Skeletal muscle tissue (tissue), 4 donors: ENCODE measurements around the gene VTI1A. TPM values are rescaled to one million over a fixed set of nuclear protein-coding genes. Genes with fewer than 3 reads are reported as not detected.
"Not testable (repeated sequence)": the region's sequence is repeated elsewhere in the genome, so short reads cannot be mapped to it uniquely, and the experiment has no call there.

Experiments
- H3K27ac ChIP-seq: one replicate; pipeline ENCODE4 v1.7.0; 2013; ENCODE audit warnings: mild to moderate bottlenecking, low read depth, low read length, inconsistent platforms
- H3K27me3 ChIP-seq, 3 donors: one replicate each; pipeline ENCODE4 v1.7.0; 2013; ENCODE audit warnings: low read length in 3 of 3; ENCODE audit not compliant: control insufficient read depth in 3 of 3, insufficient read depth in 3 of 3
- H3K36me3 ChIP-seq, 3 donors: one replicate each; pipeline ENCODE4 v1.7.0; 2013; ENCODE audit warnings: low read length in 3 of 3; ENCODE audit not compliant: control insufficient read depth in 3 of 3, insufficient read depth in 3 of 3
- H3K4me1 ChIP-seq, 3 donors: one replicate each; pipeline ENCODE4 v1.7.0; 2013; ENCODE audit warnings: low read length in 3 of 3, mild to moderate bottlenecking in 3 of 3; ENCODE audit not compliant: control insufficient read depth in 3 of 3, insufficient read depth in 3 of 3
- H3K4me3 ChIP-seq, 3 donors: one replicate each; pipeline ENCODE4 v1.7.0; 2013; ENCODE audit warnings: low read length in 3 of 3
- H3K9ac ChIP-seq, 3 donors: one replicate each; pipeline ENCODE4 v1.7.0; 2013; ENCODE audit warnings: low read length in 3 of 3, mild to moderate bottlenecking in 3 of 3, moderate library complexity in 2 of 3, low read depth in 1 of 3
- H3K9me3 ChIP-seq, 3 donors: one replicate each; pipeline ENCODE4 v1.7.0; 2013; ENCODE audit warnings: low read length in 3 of 3; ENCODE audit not compliant: control insufficient read depth in 3 of 3
- total RNA-seq: library from RNA; depleted of rRNA; stranded (reverse); fragments of >200 nt; gene quantifications from one replicate; pipeline ENCODE4 v1.2.3, GENCODE V29; 2014
- donor health status: Osteomylitis.

Gene VTI1A
- total RNA-seq, 1 donor from 2014 or later = 18.3 TPM

DNA sequence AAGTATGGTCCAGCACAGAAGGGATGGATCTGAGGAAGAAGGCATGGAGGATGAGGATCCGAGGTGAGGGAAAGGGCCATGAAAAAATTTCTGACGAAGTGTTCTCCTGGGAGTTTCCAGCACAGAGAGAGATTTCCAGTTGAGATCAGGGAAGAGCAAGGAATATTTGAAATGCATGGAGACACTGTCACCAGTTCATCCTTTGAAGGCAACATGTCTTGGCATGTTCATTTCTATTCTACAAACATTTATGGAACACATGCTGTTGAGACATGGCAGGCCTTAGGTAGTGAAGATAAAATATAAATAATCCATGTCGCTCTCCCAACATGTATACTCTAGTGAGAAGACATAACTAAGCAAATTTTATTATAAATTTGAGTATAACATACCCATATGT is 269.1 kb downstream of the VTI1A start:
- Histone ChIP-seq H3K27me3 (no peaks in the 10 kb centered on the region), H3K36me3 (no peaks in the 10 kb centered on the region), H3K9me3 (no peaks in the 10 kb centered on the region), H3K4me3 (no peak overlapping the region), H3K9ac (no peak overlapping the region), H3K27ac (no peak overlapping the region), H3K4me1 (no peaks in the 10 kb centered on the region)

DNA sequence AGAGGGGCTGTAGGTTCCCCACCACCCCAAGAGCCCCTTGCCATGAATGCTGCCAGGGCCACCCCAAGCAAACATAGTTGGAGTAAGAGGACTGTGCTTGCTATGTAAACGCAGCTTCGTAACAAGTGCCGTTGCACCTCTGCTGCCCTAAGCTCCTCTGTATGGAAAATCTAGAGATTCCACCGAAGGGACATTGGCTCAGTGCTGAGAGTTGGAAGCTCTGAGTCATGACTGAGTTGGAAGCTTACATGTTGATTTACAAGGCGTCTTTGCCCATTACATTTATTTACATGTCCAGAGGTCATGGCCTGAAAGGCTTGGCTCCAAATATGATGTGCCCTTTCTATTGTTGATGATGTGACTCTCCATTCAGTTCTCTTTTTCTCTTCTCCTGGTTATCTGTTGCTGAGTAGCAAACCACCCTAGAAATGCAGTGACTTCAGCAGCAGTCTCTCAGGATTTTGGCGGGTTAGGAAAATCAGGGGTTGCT is 270.0 kb downstream of the VTI1A start:
- Histone ChIP-seq H3K27ac (no peak overlapping the region), H3K9me3 (no peaks in the 10 kb centered on the region), H3K27me3 (no peaks in the 10 kb centered on the region), H3K4me1 (no peaks in the 10 kb centered on the region), H3K9ac (no peak overlapping the region), H3K4me3 (no peak overlapping the region), H3K36me3 (no peaks in the 10 kb centered on the region)

DNA sequence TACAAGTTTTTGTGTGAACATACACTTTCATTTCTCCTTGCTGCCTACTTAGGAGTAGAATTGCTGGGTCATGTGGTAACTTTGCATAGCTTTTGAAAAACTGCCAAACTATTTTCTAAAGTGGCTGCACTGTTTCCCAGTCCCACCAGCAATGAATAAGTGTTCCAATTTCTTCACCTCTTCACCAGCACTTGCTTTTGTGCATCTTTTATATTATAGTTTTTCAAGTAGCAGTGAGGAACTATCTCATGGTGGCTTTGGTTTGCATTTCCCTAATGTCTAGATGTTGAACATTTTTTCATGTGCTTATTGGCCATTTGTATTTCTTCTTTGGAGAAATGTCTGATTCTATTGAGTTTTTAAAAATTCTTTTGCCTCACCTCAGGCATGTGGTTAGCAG is 273.2 kb downstream of the VTI1A start:
- Histone ChIP-seq H3K4me1 (no peaks in the 10 kb centered on the region), H3K9ac (no peak overlapping the region), H3K4me3 (no peak overlapping the region), H3K27me3 (no peaks in the 10 kb centered on the region), H3K36me3 (no peaks in the 10 kb centered on the region), H3K9me3 (no peaks in the 10 kb centered on the region), H3K27ac (no peak overlapping the region)

DNA sequence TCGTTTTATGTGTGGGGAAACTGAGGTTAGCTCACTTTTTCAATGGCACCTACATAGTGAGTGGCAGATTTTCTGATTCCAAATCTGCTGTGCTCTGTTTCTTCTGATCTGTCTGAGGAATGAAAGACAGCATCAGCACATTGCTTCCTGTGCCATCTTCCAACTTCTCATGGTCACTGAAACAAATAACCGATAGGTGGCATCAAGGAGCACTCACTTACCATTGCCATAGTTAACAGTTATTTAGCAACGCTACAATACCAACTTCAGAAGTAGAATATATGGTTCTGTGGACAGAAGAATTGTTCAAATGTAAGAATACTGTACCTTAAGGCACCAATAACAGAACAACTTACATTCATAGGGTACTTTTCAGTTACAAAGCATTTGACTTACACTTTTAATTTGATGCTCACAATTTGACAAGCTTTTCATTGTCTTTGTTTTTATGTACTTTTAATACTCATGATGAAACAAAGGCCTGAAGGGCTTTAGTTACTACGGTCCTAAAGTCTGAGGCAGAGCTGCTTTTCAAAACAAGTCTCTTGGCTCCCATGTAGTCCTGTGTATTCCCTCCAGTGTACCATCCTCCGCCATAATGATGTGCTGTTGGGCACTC is 274.2 kb downstream of the VTI1A start:
- Histone ChIP-seq H3K9me3 (no peaks in the 10 kb centered on the region), H3K27me3 (no peaks in the 10 kb centered on the region), H3K9ac (no peak overlapping the region), H3K36me3 (no peaks in the 10 kb centered on the region), H3K27ac (no peak overlapping the region), H3K4me1 (no peaks in the 10 kb centered on the region), H3K4me3 (no peak overlapping the region)

DNA sequence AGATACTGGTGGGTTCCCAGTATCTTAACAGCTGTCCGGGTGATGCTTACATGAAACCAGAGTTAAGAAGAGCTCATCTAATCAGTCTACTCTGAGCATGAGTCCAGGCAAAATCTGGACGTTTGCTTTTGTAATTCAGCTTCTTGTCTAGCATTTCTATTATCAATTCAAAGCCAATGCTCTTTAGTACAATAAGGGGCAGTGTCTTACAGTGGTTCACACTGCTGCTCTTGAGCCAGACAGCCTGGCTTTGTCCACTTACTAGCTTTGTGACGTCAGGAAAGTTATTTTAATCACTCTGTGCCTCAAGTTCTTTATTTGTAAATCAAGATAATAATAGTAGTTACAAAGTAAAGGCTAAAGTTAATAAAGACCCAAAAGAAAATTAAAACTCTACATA is 275.7 kb downstream of the VTI1A start:
- no peak overlapping the region for H3K4me3 ChIP-seq
- no peaks in the 10 kb centered on the region for H3K4me1 ChIP-seq
- no peak overlapping the region for H3K9ac ChIP-seq
- H3K27ac ChIP-seq = no peak overlapping the region
- no peaks in the 10 kb centered on the region for H3K9me3 ChIP-seq
- H3K36me3 ChIP-seq = no peaks in the 10 kb centered on the region
- H3K27me3 ChIP-seq = no peaks in the 10 kb centered on the region

DNA sequence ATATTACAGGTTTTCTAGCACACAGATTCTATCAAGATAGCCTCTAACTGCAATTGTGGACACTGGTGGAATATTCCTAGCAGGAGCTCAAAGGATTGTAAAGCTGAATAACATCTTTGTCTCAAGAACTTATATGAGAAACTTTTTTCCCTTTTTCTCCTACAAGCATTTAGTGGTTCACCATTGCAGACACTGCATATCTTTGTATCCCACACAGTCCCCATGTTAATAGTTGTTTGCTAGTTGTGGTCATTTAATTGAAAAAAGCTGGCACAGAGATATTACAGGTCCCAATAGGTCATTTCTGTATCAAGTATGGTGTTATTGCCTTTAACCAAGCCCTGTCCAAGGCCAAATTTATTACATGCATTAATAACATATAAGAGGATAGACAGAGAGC is 276.9 kb downstream of the VTI1A start:
- Histone ChIP-seq H3K4me3 (no peak overlapping the region), H3K27me3 (no peaks in the 10 kb centered on the region), H3K4me1 (no peaks in the 10 kb centered on the region), H3K27ac (no peak overlapping the region), H3K36me3 (no peaks in the 10 kb centered on the region), H3K9ac (no peak overlapping the region), H3K9me3 (no peaks in the 10 kb centered on the region)

DNA sequence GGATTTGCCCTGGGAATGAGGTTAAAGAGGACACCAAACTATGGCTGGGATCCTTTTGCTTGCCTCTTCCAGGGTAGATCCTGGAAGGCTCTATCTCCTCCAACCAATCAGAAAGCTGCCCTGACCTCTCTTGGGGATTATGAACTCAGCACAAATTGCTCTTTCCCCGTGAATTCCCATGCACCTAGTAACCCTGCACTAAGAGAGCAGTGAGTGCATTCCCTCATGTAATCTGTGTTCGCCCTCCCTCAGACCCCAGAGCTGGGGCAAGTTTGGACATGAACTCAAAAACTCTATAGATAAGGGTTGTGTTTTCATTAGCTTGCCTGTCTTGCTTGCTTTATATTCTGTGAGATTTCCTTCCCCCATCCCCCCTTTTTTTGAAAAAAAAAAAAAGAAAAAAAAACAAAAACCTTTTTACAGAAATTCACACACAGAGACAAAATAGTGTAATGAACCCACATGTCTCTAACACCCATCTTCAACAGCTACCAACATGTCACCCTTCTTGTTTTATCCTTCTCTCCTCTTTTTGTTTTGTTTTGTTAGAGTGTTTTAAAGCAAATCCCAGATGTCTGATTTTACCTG is 277.5 kb downstream of the VTI1A start:
- Histone ChIP-seq H3K27me3 (no peaks in the 10 kb centered on the region), H3K9ac (no peak overlapping the region), H3K9me3 (no peaks in the 10 kb centered on the region), H3K27ac (no peak overlapping the region), H3K4me3 (no peak overlapping the region), H3K4me1 (no peaks in the 10 kb centered on the region), H3K36me3 (no peaks in the 10 kb centered on the region)

DNA sequence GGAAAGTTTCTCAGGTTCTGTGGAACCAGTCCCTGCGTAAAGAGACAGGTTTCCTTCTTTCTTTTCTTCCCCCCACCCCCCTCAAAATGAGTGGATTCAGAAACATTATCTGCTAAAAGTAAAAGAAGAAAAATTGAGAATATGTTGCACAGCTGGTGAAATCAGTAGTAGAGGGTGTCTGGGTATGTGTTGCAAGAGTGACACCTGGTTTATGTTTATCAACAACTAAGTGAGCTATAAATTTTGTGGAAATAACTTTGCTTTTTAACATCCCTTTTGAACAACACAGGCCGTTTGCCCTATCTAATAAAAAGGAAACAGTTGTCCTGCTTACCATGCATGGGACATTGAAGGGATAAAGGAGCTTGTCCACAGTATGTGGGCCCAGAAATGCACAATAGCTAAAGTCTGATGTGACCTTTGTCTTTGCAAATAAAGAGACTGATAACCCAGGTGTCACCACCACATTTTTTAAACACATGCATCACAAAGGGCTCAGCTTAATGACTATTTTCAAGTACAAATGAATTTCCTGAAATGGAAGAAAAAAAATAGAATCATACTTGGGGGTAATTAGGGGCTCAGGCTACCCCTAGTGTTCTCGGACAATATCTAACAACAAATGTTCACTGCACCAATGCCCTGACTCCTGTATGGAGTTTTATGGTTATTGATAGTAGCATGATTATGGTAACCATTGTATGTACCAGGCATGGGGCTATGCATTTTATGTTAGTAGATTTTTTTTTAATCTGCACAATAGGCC is 281.3 kb downstream of the VTI1A start:
- no peak overlapping the region for H3K4me3 ChIP-seq
- no peaks in the 10 kb centered on the region for H3K27me3 ChIP-seq
- H3K36me3 ChIP-seq = no peaks in the 10 kb centered on the region
- no peaks in the 10 kb centered on the region for H3K9me3 ChIP-seq
- H3K4me1 ChIP-seq = peaks cover 7 to 12% (median 7%) of the 10 kb centered on the region in 3 donors
- H3K27ac ChIP-seq = no peak overlapping the region
- no peak overlapping the region for H3K9ac ChIP-seq

DNA sequence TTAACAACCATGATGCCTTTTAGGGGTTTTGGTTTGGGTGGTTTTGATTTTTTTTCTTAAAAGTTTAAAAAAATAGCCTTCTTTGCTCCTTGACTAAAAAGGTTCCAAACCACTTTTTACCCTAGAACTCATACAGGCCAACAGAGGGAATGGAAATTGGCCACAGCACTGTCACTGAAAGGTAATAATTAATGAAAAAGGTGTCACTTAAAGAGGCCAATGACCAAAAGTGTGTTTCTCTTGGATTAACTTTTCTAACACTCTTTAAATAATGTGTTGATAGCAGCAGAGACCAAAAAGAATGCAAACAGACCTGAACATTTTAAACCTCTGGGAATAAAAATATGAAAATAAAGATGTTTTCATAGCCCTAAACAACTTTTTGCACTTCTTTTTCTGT is 282.0 kb downstream of the VTI1A start:
- Histone ChIP-seq H3K4me1 (peaks cover 7 to 12% (median 7%) of the 10 kb centered on the region in 3 donors), H3K9ac (no peak overlapping the region), H3K27ac (no peak overlapping the region)

DNA sequence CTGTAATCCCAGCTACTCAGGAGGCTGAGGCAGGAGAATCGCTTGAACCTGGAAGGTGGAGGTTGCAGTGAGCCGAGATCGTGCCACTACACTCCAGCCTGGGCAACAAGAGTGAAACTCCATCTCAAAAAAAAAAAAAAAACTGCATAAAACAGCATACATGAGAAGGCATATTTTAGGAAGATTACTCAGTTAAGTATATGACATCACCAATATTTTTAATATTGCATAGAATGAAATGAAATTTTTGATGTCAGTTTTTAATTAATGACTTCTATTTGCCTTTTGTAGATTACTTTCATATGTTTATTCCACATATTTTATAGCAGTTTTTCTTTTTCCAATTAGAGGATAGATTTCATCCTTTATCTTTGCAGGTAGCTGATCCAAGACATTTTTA is 284.4 kb downstream of the VTI1A start:
- not testable (repeated sequence) for H3K4me3 ChIP-seq, H3K27ac ChIP-seq, H3K27me3 ChIP-seq, H3K9me3 ChIP-seq, H3K36me3 ChIP-seq, H3K9ac ChIP-seq
- peaks cover 7 to 12% (median 7%) of the 10 kb centered on the region in 3 donors for H3K4me1 ChIP-seq

More for the DNA sequence above, 282.0 kb downstream of the VTI1A start:
- H3K9me3 ChIP-seq = no peaks in the 10 kb centered on the region
- H3K4me3 ChIP-seq = no peak overlapping the region
- H3K27me3 ChIP-seq = no peaks in the 10 kb centered on the region
- no peaks in the 10 kb centered on the region for H3K36me3 ChIP-seq
